Measurements from ENCODE around the gene PRKAB2. TPM values are rescaled to one million over a fixed set of nuclear protein-coding genes. Genes with fewer than 3 reads are reported as not detected.

PRKAB2 gene, protein sequence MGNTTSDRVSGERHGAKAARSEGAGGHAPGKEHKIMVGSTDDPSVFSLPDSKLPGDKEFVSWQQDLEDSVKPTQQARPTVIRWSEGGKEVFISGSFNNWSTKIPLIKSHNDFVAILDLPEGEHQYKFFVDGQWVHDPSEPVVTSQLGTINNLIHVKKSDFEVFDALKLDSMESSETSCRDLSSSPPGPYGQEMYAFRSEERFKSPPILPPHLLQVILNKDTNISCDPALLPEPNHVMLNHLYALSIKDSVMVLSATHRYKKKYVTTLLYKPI
- 7.2 and 8.1 TPM in 2 replicates for total RNA-seq

DNA sequence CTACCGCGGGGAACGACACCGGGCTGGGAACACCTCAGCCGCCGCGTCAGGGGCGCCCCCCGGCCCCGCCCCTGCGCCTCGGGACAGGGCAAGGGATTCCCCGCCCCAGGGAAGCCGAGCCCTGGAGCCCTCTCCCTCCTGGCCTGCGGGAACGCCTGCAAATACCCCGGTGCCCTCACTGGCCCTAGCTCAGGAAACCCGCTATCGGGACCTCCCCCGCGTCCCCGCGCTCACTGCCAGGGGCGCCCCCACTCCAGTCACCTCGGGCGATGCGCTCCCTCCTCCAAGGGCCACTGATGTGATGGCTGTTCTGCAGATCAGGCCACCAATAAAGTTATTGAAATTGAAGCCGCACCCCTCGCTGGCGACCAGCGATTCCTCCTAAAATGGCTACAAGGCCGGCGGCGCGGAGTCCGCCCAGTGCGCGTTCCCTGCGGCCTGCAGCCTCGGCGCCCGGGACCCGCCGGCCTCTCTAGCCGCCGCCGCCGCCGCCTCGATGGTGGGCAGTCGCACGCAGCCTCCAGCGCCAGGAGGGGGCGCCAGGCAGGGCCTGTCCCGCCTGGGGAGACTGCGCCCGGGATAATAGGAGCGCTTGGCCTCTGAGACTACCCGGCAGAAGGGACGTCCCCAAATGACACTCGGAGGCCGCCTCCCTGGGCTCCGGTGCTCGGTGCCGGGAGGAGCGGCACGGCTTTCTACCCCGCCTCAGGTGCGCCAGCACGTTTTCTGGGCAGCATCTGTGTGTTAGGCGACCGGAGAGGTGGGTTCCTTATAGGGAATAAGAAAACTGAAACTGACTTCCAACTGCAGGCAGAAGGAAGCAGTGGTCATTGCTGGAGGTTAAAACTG, at the start of gene PRKAB2:
PRKAB2 (minus strand) TSS at position 303 of the 849 bp plus-strand sequence. CDS start 326 bp downstream, outside the sequence.

Other genes starting within 250 kb of the PRKAB2 start
- gene NBPF12, start 234.1 kb downstream of the PRKAB2 start, total RNA-seq: 5.0 and 5.6 TPM in 2 replicates
- 0.98 and 1.4 TPM in 2 replicates for gene FMO5, start 52.9 kb upstream of the PRKAB2 start, total RNA-seq
- 32.7 and 34.8 TPM in 2 replicates for gene CHD1L, start 70.2 kb upstream of the PRKAB2 start, total RNA-seq

All from vein endothelial cell (primary cell).